SU-DHL-6 (cell line): ENCODE data around the gene CACNA1C.

Source experiments
- EZH2phosphoT487 ChIP-seq: fragments of 200-600 bp; sonication (generic), shearing (Covaris generic); conservative IDR thresholded peaks from 2 replicates; pipeline ENCODE4 v1.6.1; 2018; ENCODE audit warnings: mild to moderate bottlenecking, antibody characterized with exemption, low read length, moderate library complexity, mixed read lengths
- TF ChIP-seq, protein P1 (sequence below): fragments of 200-600 bp; sonication (generic); IDR thresholded peaks from one replicate; pipeline ENCODE4 v1.5.1; 2017; ENCODE audit warnings: antibody characterized with exemption, mild to moderate bottlenecking, low read length, moderate library complexity; ENCODE audit not compliant: insufficient read depth, poor library complexity, severe bottlenecking

DNA sequence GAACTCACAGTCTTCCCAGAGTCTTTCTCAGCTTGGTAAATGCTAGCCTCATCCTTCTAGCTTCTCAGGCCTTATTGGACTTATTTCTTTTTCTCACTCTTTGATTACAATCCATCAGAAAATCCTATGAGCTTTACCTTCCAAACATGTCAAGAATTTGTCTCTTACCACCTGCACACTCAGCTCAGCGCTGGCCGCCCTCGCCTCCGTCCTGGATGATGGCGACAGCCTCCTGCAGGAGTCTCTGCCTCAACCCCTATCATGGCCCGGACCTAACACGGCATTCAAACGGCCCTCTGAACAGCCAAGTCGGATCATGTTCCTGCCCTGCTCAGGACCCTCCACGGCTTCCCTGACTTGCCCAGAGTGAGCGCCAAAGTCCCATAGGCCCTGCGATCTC is 408.9 kb downstream of the CACNA1C start:
- TF ChIP-seq, protein P1, sequence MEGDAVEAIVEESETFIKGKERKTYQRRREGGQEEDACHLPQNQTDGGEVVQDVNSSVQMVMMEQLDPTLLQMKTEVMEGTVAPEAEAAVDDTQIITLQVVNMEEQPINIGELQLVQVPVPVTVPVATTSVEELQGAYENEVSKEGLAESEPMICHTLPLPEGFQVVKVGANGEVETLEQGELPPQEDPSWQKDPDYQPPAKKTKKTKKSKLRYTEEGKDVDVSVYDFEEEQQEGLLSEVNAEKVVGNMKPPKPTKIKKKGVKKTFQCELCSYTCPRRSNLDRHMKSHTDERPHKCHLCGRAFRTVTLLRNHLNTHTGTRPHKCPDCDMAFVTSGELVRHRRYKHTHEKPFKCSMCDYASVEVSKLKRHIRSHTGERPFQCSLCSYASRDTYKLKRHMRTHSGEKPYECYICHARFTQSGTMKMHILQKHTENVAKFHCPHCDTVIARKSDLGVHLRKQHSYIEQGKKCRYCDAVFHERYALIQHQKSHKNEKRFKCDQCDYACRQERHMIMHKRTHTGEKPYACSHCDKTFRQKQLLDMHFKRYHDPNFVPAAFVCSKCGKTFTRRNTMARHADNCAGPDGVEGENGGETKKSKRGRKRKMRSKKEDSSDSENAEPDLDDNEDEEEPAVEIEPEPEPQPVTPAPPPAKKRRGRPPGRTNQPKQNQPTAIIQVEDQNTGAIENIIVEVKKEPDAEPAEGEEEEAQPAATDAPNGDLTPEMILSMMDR = no peak
- no peak for TF ChIP-seq EZH2phosphoT487
